Right lobe of liver (tissue), 6 donors: ENCODE measurements around the gene SLC8A2. TPM values are rescaled to one million over a fixed set of nuclear protein-coding genes. Genes with fewer than 3 reads are reported as not detected.

Experiments used
- ATAC-seq, 4 donors: fragments of 200-7000 bp; cut with Tn5 transposase; one replicate each; pipeline ENCODE4 v1.9.1; 2020; ENCODE audit warnings: mild to moderate bottlenecking in 4 of 4, moderate library complexity in 4 of 4
- DNase-seq, 3 donors: peaks; one replicate each; pipeline ENCODE4 v3.0.0-alpha.2; 2020
- H3K27ac ChIP-seq, 3 donors: fragments of 200-600 bp; one replicate each; pipeline ENCODE4 v1.8.0; 2022
- H3K27me3 ChIP-seq, 2 donors: fragments of 200-600 bp; one replicate each; pipeline ENCODE4 v1.8.0; 2022
- H3K36me3 ChIP-seq, 4 donors: fragments of 200-600 bp; sonication (generic) in 1 of 4; one replicate each; pipeline versions ENCODE4 v1.5.1 to v1.8.0; 2017 to 2022; ENCODE audit warnings: control low read depth in 1 of 4
- H3K4me1 ChIP-seq, 4 donors: fragments of 200-600 bp; sonication (generic) in 1 of 4; one replicate each; pipeline versions ENCODE4 v1.5.1 to v1.8.0; 2017 to 2022; ENCODE audit warnings: control low read depth in 1 of 4
- H3K4me3 ChIP-seq, 3 donors: fragments of 200-600 bp; one replicate each; pipeline ENCODE4 v1.8.0; 2022
- H3K9me3 ChIP-seq, 4 donors: fragments of 200-600 bp; sonication (generic) in 1 of 4; one replicate each; pipeline versions ENCODE4 v1.5.1 to v1.8.0; 2017 to 2022; ENCODE audit warnings: control low read depth in 1 of 4
- POLR2A ChIP-seq: fragments of 450-650 bp; IDR thresholded peaks from one replicate; pipeline ENCODE4 v1.6.1; 2017; ENCODE audit warnings: antibody characterized with exemption, mild to moderate bottlenecking
- WGBS: methylation state at CpG from one replicate; pipeline ENCODE4 v1.1.6; 2018; ENCODE audit warnings: low coverage, low lambda C conversion rate; ENCODE audit not compliant: insufficient coverage; ENCODE audit errors: missing lambda C conversion rate; 5-methylcytosine and 5-hydroxymethylcytosine counted together
- intact Hi-C, 2 donors: fragments of 100-400 bp; cut with DNase I; formaldehyde crosslinking; loops; one replicate each; pipeline versions ENCODE4 v1.11.2 to v1.14.1; 2022
- total RNA-seq, 6 experiments: library from RNA; depleted of rRNA in 2 of 6; stranded (reverse); fragments of >200 nt in 2 of 6; fragmentation: NEBNext Ultra II Directional in 3 of 6; extraction: Animal tissue kit (Norgen Biotek cat#: 25700) in 3 of 6; gene quantifications; one replicate each; pipeline versions ENCODE4 v1.1.0 to v1.2.4, GENCODE V29; 2016 to 2023
- TF ChIP-seq, protein P1 (sequence below), 4 donors: fragments of 200-600 bp in 3 of 4; fragments of 450-650 bp in 1 of 4; IDR thresholded peaks; one replicate each; pipeline versions ENCODE4 v1.5.1 to v1.8.0; 2016 to 2022; ENCODE audit warnings: antibody characterized with exemption in 4 of 4, mild to moderate bottlenecking in 2 of 4
- donor health status: DM: no; HTN: yes; CAD: no.
- donor health status: DM: no; HTN: no; CAD: no.
- donor health status: DM: no; HTN: no; CAD: no.
- donor health status: DM: no; HTN: yes; CAD: no.
- donor health status: DM: no; HTN: yes; CAD: no.

Gene SLC8A2
- total RNA-seq, 6 experiments from 2014 or later = 0.13 TPM; not detected in 5

DNA sequence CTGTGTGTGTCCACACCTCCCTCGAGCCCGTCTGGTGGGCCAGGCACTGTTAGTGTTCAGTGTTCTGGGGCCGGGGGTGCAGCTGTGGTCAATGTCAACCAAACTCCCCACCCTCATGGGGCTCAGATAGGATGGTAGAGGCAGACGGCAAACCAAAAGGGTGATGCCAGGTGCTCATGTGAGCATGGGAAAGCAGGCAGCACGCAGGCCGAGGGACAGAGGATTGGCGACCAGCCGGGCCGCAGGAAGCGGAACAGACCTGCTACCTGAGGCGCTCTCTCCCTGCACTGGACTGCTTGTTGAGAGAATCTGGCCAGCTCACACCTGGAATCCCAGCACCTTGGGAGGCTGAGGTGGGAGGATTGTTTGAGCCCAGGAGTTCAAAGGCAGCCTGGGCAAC lies 93.4 kb downstream of the SLC8A2 start:
- TF ChIP-seq, protein P1, sequence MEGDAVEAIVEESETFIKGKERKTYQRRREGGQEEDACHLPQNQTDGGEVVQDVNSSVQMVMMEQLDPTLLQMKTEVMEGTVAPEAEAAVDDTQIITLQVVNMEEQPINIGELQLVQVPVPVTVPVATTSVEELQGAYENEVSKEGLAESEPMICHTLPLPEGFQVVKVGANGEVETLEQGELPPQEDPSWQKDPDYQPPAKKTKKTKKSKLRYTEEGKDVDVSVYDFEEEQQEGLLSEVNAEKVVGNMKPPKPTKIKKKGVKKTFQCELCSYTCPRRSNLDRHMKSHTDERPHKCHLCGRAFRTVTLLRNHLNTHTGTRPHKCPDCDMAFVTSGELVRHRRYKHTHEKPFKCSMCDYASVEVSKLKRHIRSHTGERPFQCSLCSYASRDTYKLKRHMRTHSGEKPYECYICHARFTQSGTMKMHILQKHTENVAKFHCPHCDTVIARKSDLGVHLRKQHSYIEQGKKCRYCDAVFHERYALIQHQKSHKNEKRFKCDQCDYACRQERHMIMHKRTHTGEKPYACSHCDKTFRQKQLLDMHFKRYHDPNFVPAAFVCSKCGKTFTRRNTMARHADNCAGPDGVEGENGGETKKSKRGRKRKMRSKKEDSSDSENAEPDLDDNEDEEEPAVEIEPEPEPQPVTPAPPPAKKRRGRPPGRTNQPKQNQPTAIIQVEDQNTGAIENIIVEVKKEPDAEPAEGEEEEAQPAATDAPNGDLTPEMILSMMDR (IDR thresholded peaks at IDR 0.05) = no peak
- no peak for TF ChIP-seq POLR2A
- peaks cover 0 to 13% (median 3%) of the 10 kb centered on the region in 4 donors for H3K4me1 ChIP-seq
- no peaks in the 10 kb centered on the region for H3K9me3 ChIP-seq
- ATAC-seq (no peak), DNase-seq (no peak)
- H3K27me3 ChIP-seq = no peaks in the 10 kb centered on the region
- no peak overlapping the region for H3K27ac ChIP-seq
- H3K36me3 ChIP-seq = peaks cover 0 to 58% (median 13%) of the 10 kb centered on the region in 4 donors
- H3K4me3 ChIP-seq = no peak overlapping the region
- intact Hi-C loops = no loop called here
- WGBS = no CpG with 5 or more reads among the region's 11 CpGs

Other genes with a start within 250 kb of the SLC8A2 start
- 1 to 10 TPM; 1.8 to 8.0 (median 3.1) TPM for gene BBC3, start 240.7 kb downstream of the SLC8A2 start, total RNA-seq
- gene CCDC9, start 215.4 kb downstream of the SLC8A2 start, total RNA-seq = 10 to 100 TPM in 2 of 6 experiments, 1 to 10 TPM in 4; 5.8 to 15.1 (median 9.1) TPM
- 1 to 10 TPM; 2.2 to 5.8 (median 4.4) TPM for gene INAFM1, start 197.0 kb downstream of the SLC8A2 start, total RNA-seq
- gene C5AR1, start 162.0 kb downstream of the SLC8A2 start, total RNA-seq = 10 to 100 TPM in 1 of 6 experiments, 1 to 10 TPM in 5; 3.3 to 19.8 (median 5.9) TPM
- 1 to 10 TPM; 1.1 to 6.6 (median 3.7) TPM for gene C5AR2, start 139.7 kb downstream of the SLC8A2 start, total RNA-seq
- gene DHX34, start 122.6 kb downstream of the SLC8A2 start, total RNA-seq = 10 to 100 TPM in 1 of 6 experiments, 1 to 10 TPM in 5; 5.2 to 11.9 (median 8.7) TPM
- gene MEIS3, start 52.4 kb downstream of the SLC8A2 start, total RNA-seq = 1 to 10 TPM in 1 of 6 experiments, under 1 TPM in 5; 0.53 to 1.6 (median 0.77) TPM
- gene KPTN, start 12.3 kb upstream of the SLC8A2 start, total RNA-seq = 1 to 10 TPM; 3.1 to 7.8 (median 6.2) TPM
- 100 to 1,000 TPM in 2 of 6 experiments, 10 to 100 TPM in 4; 83.0 to 179 (median 96.0) TPM for gene NAPA, start 43.2 kb upstream of the SLC8A2 start, total RNA-seq
- under 1 TPM in 4 of 6 experiments, not detected in 2; 0.12 to 0.25 (median 0.17) TPM for gene ZNF541, start 101.3 kb upstream of the SLC8A2 start, total RNA-seq
- 1 to 10 TPM; 3.7 to 7.3 (median 6.4) TPM for gene BICRA, start 137.2 kb upstream of the SLC8A2 start, total RNA-seq
- gene EHD2, start 241.5 kb upstream of the SLC8A2 start, total RNA-seq = 10 to 100 TPM in 3 of 6 experiments, 1 to 10 TPM in 3; 3.6 to 20.2 (median 12.8) TPM